ENCODE measurements around the gene CCDC30. TPM values are rescaled to one million over a fixed set of nuclear protein-coding genes. Genes with fewer than 3 reads are reported as not detected.

The CCDC30 gene
- total RNA-seq, 6 donors from 2014 or later, result 4.4 to 40.9 (median 8.2) TPM

GRCh38 chr1:42698081-42698813 lies 235.2 kb downstream of the CCDC30 start:
- Histone ChIP-seq H3K9me3 (no peaks in the 10 kb centered on the region), H3K4me3 (no peak overlapping the region), H3K27ac (no peak overlapping the region), H3K36me3 (peaks cover 32 to 95% (median 66%) of the 10 kb centered on the region in 4 donors), H3K4me1 (peaks cover 0 to 5% (median 3%) of the 10 kb centered on the region in 4 donors), H3K27me3 (no peaks in the 10 kb centered on the region)
- 91 to 93% methylated on average over 4 of the region's 4 CpGs for WGBS, 2 donors
- TF ChIP-seq CTCF (IDR thresholded peaks at IDR 0.05), result no peak
- no peak for TF ChIP-seq POLR2A (IDR thresholded peaks at IDR 0.05)
- TF ChIP-seq EP300 (IDR thresholded peaks at IDR 0.05), result no peak
- no peak for TF ChIP-seq POLR2AphosphoS5 (IDR thresholded peaks at IDR 0.05)
- DNase-seq, result no peak
- no peak for ATAC-seq (ENCODE audit: low FRiP score in 2 of 2)

- no peak for TF ChIP-seq POLR2A (IDR thresholded peaks at IDR 0.05)
- no peak for TF ChIP-seq EP300 (IDR thresholded peaks at IDR 0.05)
- no peak for TF ChIP-seq POLR2AphosphoS5 (IDR thresholded peaks at IDR 0.05)
- TF ChIP-seq CTCF (IDR thresholded peaks at IDR 0.05), result no peak
- H3K27ac ChIP-seq, result no peak overlapping the region
- H3K27me3 ChIP-seq, result no peaks in the 10 kb centered on the region
- no peaks in the 10 kb centered on the region for H3K9me3 ChIP-seq
- H3K36me3 ChIP-seq, result peaks cover 34 to 98% (median 81%) of the 10 kb centered on the region in 4 donors
- no peaks in the 10 kb centered on the region for H3K4me1 ChIP-seq
- H3K4me3 ChIP-seq, result no peak overlapping the region
- DNase-seq (no peak), ATAC-seq (ENCODE audit: low FRiP score in 2 of 2) (no peak)
These were observed 236.9 kb downstream of the CCDC30 start for GRCh38 chr1:42700006-42700405.

GRCh38 chr1:42703888-42704464 lies 240.9 kb downstream of the CCDC30 start:
- H3K36me3 ChIP-seq, result peaks cover 22 to 87% (median 59%) of the 10 kb centered on the region in 4 donors
- DNase-seq, result no peak
- H3K4me1 ChIP-seq, result no peaks in the 10 kb centered on the region
- no peak overlapping the region for H3K27ac ChIP-seq
- no peak for ATAC-seq (ENCODE audit: low FRiP score in 2 of 2)
- no peaks in the 10 kb centered on the region for H3K27me3 ChIP-seq
- H3K4me3 ChIP-seq, result no peak overlapping the region
- TF ChIP-seq POLR2AphosphoS5 (IDR thresholded peaks at IDR 0.05) (no peak), EP300 (IDR thresholded peaks at IDR 0.05) (no peak), CTCF (IDR thresholded peaks at IDR 0.05) (no peak), POLR2A (IDR thresholded peaks at IDR 0.05) (no peak)
- WGBS, 2 donors, result 95 to 97% methylated on average over 7 of the region's 7 CpGs
- H3K9me3 ChIP-seq, result no peaks in the 10 kb centered on the region

Small RNA genes within 50 kb of the gene (small RNA-seq; reads per million reads assigned to genes)
- gene RNU6-536P (0 reads per million in 4 donors), gene TMSB4XP1 (0 reads per million in 4 donors)

Other genes with a start within 250 kb of the CCDC30 start
- gene FOXJ3, start 128.1 kb upstream of the CCDC30 start, total RNA-seq, result 10 to 100 TPM; 21.6 to 81.4 (median 39.3) TPM
- 10 to 100 TPM in 3 of 6 donors, 1 to 10 TPM in 3; 5.2 to 16.6 (median 9.3) TPM for gene RIMKLA, start 82.5 kb upstream of the CCDC30 start, total RNA-seq
- 1 to 10 TPM in 5 of 6 donors, not detected in 1; 1.5 to 9.4 (median 4.1) TPM for gene ZMYND12, start 7.3 kb upstream of the CCDC30 start, total RNA-seq
- gene PPCS, start 6.7 kb upstream of the CCDC30 start, total RNA-seq, result 10 to 100 TPM; 56.4 to 95.3 (median 74.6) TPM
- gene PPIH, start 195.1 kb downstream of the CCDC30 start, total RNA-seq, result 10 to 100 TPM; 18.2 to 50.3 (median 29.1) TPM
- gene YBX1, start 219.1 kb downstream of the CCDC30 start, total RNA-seq, result 100 to 1,000 TPM; 309 to 564 (median 516) TPM

All from upper lobe of left lung (tissue), 6 donors.